Right renal cortex interstitium (tissue), 3 donors: ENCODE results near the gene DDX17. TPM values are rescaled to one million over a fixed set of nuclear protein-coding genes. Genes with fewer than 3 reads are reported as not detected.

Experiments
- DNase-seq, 3 donors: peaks; one replicate each; pipeline ENCODE4 v3.0.0-alpha.2; 2013; ENCODE audit warnings: low read depth in 3 of 3, low spot score in 2 of 3
- polyA plus RNA-seq, 3 donors: library from polyadenylated mRNA; unstranded; fragments of 120-200 nt; gene quantifications; one replicate each; pipeline ENCODE4 v1.2.1, GENCODE V29; 2013; ENCODE audit not compliant: insufficient read length in 3 of 3

Gene DDX17
- polyA plus RNA-seq, 3 donors: 725 to 879 (median 768) TPM

DNA sequence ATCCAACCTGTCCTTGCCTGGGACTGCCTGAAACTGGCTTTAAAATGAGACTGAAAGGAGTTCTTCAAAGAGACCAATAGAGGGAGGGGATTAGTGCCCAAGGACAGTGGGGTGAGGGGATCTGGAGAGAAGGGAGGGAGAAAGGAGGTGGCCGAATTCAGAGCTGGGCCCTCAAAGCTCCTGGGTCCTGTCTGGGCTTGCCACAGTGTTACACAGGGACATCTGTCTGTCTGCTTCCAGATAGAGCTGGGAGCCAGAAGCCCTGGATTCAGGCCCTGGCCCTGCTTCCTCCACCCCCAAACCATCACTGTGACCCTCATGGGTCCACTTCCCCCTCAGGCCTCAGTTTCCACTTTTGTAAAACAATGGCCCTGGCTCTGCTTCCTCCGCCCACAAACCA is 54.7 kb downstream of the DDX17 start:
- DNase-seq: no peak

DNA sequence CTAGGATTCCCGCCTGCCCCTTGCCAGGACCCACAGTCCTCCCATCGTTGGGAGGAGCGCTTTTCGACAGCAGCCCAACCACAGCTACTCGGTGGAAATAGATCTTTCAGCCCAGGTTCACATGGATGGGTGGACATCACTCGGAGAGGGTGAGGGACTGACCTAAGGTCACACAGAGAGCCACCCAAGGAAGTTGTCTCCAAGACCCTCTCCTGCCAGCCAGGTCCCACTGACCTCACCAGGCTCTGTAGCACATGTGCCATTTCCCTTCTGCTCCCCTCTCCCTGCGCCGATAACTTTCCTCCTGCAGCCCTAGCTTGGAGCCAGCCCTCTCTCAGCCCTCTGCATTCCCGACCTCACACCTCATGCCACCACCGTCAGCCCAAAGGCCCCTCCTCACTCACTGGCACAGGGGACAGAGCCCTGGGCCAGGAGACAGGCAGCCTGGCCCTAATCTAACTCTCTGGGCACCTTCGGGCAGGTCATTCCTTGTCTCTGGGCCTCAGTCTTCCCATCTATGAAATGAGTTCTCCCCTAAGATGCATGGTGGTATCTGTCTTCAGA is 55.8 kb downstream of the DDX17 start:
- no peak for DNase-seq

DNA sequence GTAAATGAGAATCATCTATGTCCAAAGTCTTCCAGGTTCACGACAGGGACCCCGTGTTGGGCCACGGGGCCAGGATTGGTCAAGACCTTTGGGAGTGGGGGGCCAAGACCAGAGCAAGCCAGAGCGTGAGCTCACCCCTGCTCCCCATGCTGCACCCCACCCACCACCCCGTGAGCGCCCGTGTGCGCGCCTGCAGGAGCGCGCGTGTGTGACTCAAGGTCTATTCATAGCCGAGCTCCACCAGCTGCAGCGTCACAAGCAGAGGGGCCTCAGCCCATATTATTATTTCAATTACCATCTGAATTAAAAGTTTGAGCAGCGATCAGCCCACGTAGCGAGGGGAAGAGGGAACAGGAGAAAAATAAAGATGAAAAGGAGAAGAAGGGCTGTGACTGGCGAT is 56.3 kb downstream of the DDX17 start:
- no peak for DNase-seq

DNA sequence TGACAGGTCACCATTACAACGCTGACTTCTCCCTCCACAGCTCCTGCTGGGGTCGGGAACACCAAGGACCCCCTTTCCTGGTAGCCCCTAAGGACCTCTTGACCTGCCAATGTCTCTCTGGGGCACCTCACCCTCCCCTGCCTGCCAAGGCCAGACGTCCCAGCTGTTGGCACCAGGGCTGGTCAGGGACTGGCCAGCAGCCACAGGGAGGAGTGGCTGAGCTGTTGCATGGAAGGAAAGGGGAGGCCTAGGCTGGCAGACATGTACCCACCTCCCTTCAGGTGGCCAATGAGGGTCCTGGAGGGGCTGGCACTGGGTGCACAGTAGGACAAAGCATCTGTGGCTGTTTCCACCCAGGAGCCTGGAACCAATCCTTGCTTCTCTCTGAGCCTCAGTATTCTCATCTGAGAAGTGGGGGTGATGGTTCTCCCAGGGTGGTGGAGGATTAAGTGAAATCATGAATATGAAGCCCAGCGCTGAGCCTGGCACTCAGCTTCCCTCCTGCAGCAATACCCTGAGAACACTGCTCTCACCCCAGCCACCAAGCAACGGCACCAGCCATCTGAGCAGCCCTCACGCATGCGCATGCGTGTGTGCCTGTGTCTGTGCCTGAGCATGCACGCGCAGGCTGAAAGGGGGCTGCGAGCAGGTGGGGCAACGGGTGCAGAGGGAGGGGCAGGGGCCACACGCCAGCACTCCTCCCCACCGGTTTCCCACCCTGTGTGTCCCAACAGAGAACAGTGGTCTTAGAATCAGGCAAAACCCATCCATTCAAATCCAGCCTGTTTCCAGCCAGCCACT is 57.0 kb downstream of the DDX17 start:
- DNase-seq: no peak

DNA sequence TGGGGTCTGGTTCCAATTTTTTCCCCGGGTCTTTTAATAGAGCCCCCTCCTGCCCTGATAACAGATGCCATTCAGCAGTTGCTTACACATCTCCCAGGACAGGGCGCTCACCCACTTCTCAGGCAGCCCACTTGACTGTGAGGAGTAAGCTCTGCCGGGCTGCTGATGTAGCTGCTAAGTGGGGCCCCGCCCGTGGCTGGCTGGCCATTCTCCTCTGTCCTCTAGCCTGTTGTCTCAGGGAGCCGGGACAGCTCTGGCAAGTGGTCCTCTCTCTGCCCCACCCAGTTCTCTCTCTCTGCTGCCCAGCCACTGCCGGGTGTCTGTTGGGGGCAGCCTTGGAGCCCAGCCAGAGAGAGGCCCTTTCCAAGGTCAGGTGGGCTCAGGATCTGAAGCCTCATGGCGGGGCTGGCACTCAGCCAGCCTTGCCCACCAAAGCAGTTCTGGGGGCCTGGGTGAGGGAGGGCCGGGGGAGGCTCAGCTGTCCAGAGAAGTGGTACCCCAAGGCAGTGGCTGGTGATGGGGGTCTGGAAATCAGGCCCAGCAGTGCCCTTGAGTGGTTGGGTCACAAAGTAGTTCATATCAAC is 60.0 kb downstream of the DDX17 start:
- DNase-seq: no peak

DNA sequence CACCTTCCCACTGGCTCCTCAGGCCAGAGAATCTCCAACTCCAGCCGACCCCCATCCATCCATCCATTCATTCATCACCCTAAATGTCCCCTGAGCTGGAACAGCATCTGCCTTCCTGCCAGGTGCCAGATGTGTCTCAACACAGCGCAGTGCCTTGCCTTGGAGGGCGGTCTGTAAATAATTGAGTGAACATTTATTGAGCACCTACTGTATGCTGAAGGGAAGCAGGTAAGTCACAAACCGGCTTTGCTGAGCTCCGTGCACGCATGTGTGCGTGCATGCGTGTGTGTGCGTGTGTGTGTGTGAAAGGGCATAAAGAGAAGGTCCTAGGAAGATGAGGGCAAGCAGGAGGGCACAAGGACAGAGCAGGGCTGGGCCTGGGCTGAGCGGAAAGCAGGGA is 61.3 kb downstream of the DDX17 start:
- DNase-seq: no peak

DNA sequence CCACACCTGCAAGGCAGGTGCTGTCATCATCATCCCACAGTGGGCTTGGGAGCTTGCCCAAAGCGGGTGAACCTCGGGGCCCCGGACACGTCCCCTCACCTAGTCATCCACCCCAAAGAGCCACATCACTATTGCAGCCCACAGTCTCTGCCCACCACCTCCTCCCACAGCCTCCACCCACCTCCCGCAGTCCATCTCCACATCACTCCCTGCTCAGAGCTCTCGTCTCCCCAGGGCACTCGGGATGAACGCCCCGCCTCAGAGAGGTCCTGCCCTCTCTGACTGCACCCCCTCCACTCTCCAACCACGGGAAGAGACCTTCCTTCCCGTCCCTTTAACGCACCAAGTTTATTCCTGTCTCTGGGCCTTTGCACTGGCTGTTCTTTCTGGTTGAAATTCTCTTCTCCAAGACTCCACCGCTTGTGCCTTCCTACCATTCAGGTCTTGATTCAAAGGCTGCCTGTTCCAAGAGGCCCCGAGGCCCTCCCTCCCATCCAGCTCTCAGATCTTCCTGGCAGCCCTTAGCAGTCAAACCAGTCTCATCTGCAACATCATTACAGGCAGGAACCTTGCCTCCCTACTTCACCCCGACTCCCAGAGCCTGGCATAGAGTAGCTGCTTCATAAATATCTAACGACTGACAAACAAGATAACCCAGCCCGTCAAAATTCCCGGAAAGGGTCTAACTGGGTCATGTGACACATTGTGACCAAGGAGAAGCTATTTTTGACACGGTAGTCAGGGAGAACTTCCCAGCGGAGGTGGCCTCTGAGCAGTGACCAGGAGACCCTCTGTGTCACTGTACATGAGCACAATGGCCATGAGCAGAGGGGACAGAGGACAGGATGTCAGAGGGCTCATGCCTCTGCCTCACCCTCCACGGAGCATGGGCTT is 62.2 kb downstream of the DDX17 start:
- no peak for DNase-seq

DNA sequence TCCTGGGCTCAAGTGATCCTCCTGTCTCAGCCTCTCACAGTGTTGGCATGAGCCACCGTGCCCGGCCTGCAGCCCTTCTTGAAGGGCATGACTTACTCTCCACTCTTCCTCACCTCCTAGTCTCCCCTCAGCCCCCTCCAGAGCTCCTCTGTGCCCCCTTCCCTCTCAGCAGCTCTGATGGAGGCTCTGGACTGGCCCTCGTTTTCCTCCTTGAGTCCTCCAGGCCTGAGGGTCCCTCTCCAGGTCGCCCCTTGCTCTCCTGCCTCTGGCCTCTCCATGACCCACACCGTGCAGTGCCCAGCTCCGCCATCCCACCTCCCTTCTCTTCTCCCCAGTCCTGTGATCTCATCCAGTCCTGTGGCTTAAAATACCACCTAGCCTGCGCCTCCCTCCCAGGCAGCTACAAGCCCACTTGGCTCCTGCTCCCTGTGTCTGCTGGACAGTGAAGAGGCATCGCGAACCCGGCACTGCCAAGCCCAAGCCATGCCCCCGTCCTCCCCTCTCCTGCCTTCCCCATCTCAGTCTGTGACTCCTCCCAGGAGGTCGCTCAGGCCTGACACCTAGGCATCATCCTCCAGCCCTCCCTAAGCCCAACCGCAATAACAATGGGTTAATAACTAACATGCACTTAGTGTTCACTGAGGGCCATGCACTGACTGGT is 63.0 kb downstream of the DDX17 start:
- no peak for DNase-seq

DNA sequence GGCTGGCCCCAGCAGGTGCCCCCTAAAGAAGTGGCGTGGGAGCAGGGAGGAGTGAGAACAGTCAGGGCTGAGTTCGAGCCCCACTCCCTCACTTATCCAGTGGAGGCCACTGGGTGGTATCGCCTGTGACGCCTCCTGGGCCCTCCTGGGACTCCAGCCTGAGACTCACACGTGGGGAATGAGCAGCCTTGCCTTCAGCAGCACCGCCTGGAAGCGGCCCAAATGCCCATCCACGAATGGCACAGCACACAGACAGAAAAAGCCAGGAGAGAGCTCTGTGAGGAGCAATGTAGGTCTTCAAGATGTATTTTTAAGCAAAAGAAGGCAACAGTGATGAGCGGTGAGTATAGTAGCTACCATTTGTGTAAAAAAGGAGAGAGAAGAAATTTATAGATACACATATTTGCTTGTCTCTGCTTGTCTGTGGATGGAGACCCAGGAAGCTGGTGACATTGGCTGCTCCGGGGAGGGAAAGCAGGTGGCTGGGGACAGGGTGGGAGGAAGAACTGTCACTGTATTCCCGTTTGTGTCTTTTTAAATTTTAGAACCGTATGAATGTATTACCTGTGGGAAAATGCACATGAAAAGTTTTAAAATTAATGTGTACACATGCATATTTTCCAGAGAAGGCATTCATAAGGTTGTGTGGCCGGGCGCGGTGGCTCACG is 64.4 kb downstream of the DDX17 start:
- DNase-seq: no peak

DNA sequence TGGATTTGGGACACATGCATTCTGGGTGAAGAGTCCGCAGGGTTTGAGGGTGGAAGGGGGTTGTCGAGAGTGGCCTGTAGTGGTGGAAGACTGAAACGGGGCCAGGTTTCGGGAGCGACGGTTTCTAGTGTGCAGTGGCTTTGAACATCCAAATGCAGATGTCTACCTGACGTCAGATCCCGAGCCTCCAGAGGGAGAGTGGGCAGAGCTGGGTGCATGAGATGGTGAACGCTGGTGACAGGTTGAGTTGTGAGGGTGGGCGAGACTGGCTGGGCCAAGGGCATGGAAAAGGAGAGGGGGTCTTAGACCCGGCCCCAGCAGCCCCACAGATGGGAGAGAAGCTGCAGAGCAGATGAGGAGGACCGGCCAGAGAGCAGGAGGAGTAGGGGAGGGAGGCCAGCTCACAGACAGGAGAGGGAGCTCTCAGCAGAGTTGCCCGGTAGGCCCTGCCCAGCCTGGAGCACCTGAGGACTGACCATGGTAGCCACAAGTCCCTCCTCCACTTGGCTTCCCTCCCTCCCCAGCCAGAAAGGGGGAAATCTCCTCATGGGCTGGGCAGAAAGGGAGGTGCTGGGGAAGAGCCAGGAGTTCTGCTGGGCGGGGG is 65.3 kb downstream of the DDX17 start:
- DNase-seq: no peak

DNA sequence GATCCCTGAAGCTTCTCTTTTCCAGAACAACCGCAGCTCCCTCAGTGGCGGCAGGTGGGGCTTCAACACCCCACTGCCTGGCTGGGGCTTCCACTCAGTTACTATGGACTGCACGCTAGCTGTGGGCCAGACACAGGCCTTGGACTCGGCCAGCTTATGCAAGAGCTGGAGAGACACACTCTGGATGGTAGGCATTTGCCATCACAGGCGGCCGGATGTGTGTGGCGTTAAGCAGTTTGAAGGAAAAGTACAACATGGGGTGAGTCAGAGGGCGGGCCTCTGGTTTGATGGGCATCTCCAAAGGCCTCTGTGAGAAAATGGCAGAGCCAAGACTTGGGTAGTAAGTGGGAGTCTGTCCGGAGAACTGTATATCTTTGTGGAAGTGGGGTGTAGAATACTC is 68.7 kb downstream of the DDX17 start:
- no peak for DNase-seq

DNA sequence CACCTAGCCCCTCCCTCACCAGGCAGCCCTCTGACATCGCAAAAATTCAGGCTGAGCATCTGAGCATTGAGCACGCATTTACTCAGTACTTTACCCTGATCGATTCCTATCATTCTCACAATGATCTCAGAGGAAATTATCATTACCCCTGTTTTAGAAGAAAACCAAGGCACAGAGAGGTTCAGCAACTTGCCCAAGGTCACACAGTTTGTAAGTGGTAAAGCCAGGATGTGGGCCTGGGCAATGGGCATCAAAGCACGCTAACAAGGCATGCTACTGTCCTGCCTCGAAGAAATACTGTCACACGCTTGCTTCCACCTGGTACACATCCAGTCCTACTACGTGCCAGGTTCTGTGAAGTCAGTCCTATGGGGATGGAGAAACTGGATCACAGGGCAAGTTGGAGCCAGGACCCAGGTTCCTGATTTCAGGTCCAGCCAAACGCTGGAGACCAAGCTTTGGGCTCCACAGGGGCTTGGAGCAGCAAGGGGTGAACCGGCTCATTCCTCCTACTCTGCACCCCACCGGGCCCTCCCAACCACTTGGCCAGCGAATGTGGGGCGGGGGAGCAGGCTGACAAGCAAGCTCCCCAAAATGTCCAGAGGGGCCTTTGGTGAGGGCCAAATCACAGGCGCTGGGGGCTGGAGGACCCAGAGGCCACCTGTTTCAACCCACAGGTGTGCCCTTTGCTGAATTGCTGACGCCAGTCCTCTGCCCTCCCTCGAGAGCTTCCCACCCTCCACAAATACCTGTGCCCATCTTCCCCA is 69.3 kb downstream of the DDX17 start:
- DNase-seq: no peak

DNA sequence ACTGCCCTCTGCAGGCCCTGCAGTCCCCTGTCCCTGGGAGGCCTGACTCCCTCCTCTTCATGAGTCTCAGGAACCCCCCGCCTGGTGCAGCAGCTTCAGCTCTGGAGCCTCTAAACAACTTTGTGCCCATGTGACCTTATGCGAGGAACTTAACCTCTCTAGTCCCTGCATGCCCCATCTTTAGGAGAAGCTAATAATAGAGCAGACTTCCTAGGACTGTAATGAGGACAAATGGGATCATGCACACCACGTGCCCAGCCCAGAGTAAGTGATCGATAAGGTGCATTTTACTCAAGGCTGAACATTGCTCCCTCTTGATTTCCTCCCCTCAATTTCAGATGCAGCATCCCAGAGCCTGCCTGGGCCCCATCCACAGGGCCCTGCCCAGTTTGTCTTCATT is 70.1 kb downstream of the DDX17 start:
- DNase-seq: no peak

DNA sequence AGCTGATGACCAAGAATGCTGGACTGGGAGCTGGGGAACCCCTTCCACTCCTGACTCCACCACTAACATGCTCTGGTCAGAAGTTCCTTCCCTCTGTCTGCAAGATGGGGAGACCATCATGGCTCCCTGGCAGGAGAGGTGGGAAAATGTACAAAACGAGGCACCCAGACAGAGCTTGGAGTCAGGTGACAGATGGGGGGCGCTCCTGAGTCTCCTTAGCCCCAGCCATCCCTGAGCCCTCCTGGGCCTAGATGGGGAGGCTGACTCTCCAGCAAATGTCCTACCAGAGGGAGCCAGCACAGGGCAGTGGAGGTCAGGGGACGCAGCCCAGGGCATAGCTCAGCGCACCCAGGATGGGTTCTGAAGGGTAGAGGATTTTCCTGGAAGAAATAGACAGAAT is 71.1 kb downstream of the DDX17 start:
- no peak for DNase-seq

DNA sequence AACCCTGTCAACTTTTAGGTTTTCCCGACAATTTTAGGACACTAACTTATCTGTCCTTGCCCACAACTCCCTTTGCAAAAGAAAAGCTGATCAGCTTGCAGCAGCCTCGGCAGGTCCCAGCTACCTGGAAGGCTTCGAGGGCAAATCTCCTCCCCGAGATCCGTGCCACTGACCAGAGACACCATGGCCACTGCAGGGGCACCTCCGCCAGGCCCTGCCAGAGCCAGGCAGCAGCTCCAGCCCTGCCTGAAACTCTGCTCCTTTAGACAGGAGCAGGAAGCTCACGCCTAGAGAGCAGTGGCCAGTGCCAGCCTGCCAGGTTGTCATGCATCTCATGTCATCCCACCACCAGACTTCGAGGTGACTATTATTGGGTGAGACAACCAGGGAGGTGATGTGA is 72.2 kb downstream of the DDX17 start:
- DNase-seq: no peak
